Mesenchymal stem cell (in vitro differentiated cells and primary cell): Measurements from ENCODE around the gene COPE.
A peak's percentile ranks its signal among the peaks of the same experiment; 100 is the strongest.

Experiments used
- DNase-seq: peaks from one replicate; pipeline ENCODE4 v3.0.0-alpha.2; 2013
- H2AFZ ChIP-seq: one replicate; pipeline ENCODE4 v1.6.1; 2013; ENCODE audit warnings: low read depth, mild to moderate bottlenecking, control low read depth, inconsistent platforms, low read length, moderate library complexity
- H2AK5ac ChIP-seq: 2 replicates; pipeline ENCODE4 v1.6.1; 2013; ENCODE audit warnings: low read length, moderate library complexity, mild to moderate bottlenecking, inconsistent platforms; ENCODE audit not compliant: severe bottlenecking
- H2BK120ac ChIP-seq: one replicate; pipeline ENCODE4 v1.6.1; 2013; ENCODE audit warnings: low read depth, mild to moderate bottlenecking, inconsistent platforms, low read length, moderate library complexity
- H2BK12ac ChIP-seq, 2 experiments: one replicate each; pipeline ENCODE4 v1.6.1; 2013; ENCODE audit warnings: inconsistent platforms in 2 of 2, low read length in 2 of 2, mild to moderate bottlenecking in 2 of 2, moderate library complexity in 2 of 2, control low read depth in 1 of 2
- H2BK15ac ChIP-seq: one replicate; pipeline ENCODE4 v1.6.1; 2013; ENCODE audit warnings: mild to moderate bottlenecking, low read depth, inconsistent platforms; ENCODE audit not compliant: poor library complexity, severe bottlenecking
- H2BK5ac ChIP-seq: 2 replicates; pipeline ENCODE4 v1.6.1; 2013; ENCODE audit warnings: low read depth, mild to moderate bottlenecking, low read length, control low read depth, inconsistent platforms; ENCODE audit not compliant: poor library complexity, severe bottlenecking
- H3K14ac ChIP-seq, 2 experiments: one replicate each; pipeline ENCODE4 v1.6.1; 2013; ENCODE audit warnings: inconsistent platforms in 2 of 2, low read length in 2 of 2, control low read depth in 1 of 2, mild to moderate bottlenecking in 1 of 2, moderate library complexity in 1 of 2
- H3K18ac ChIP-seq, 2 experiments: one replicate each; pipeline ENCODE4 v1.6.1; 2013; ENCODE audit warnings: inconsistent platforms in 2 of 2, low read length in 2 of 2, control low read depth in 1 of 2, low read depth in 1 of 2, mild to moderate bottlenecking in 1 of 2
- H3K23ac ChIP-seq, 2 experiments: one replicate each; pipeline ENCODE4 v1.6.1; 2013; ENCODE audit warnings: inconsistent platforms in 2 of 2, low read length in 2 of 2, mild to moderate bottlenecking in 2 of 2, moderate library complexity in 2 of 2, control low read depth in 1 of 2
- H3K27ac ChIP-seq: 2 replicates; pipeline ENCODE4 v1.5.1; 2013; ENCODE audit warnings: mild to moderate bottlenecking, moderate library complexity, low read length, control low read depth, inconsistent platforms; ENCODE audit not compliant: poor library complexity, severe bottlenecking
- H3K27me3 ChIP-seq, 2 experiments: 2 replicates each; pipeline versions ENCODE4 v1.6.1 to v1.7.0; 2013; ENCODE audit warnings: low read length in 2 of 2, mild to moderate bottlenecking in 2 of 2, moderate library complexity in 2 of 2, control low read depth in 1 of 2, inconsistent platforms in 1 of 2; ENCODE audit not compliant: control insufficient read depth in 1 of 2, insufficient read depth in 1 of 2
- H3K36me3 ChIP-seq, 2 experiments: 2 replicates each; pipeline versions ENCODE4 v1.6.1 to v1.7.0; 2013; ENCODE audit warnings: low read length in 2 of 2, control low read depth in 1 of 2, inconsistent platforms in 1 of 2, low read depth in 1 of 2, mild to moderate bottlenecking in 1 of 2; ENCODE audit not compliant: insufficient read depth in 2 of 2, control insufficient read depth in 1 of 2
- H3K4ac ChIP-seq, 2 experiments: one replicate each; pipeline ENCODE4 v1.6.1; 2013; ENCODE audit warnings: inconsistent platforms in 2 of 2, low read length in 2 of 2, mild to moderate bottlenecking in 2 of 2, moderate library complexity in 2 of 2, control low read depth in 1 of 2, low read depth in 1 of 2
- H3K4me1 ChIP-seq: 2 replicates; pipeline ENCODE4 v1.6.1; 2013; ENCODE audit warnings: low read depth, low read length, control low read depth; ENCODE audit not compliant: control insufficient read depth, insufficient read depth
- H3K4me2 ChIP-seq: 2 replicates; pipeline ENCODE4 v1.6.1; 2013; ENCODE audit warnings: low read length, mild to moderate bottlenecking, inconsistent platforms; ENCODE audit not compliant: poor library complexity, severe bottlenecking
- H3K4me3 ChIP-seq, 2 experiments: 2 replicates each; pipeline versions ENCODE4 v1.5.1 to v1.7.0; 2013; ENCODE audit warnings: low read length in 2 of 2, mild to moderate bottlenecking in 2 of 2, control low read depth in 1 of 2, low read depth in 1 of 2; ENCODE audit not compliant: insufficient read depth in 1 of 2
- H3K79me1 ChIP-seq: replicated peaks from 2 replicates; pipeline ENCODE4 v1.6.1; 2013; ENCODE audit warnings: mild to moderate bottlenecking, control low read depth, low read length, inconsistent platforms; ENCODE audit not compliant: poor library complexity, severe bottlenecking
- H3K9ac ChIP-seq: 2 replicates; pipeline ENCODE4 v1.7.0; 2013; ENCODE audit warnings: mild to moderate bottlenecking, low read length, moderate library complexity
- H3K9me3 ChIP-seq: 2 replicates; pipeline ENCODE4 v1.7.0; 2013; ENCODE audit warnings: mild to moderate bottlenecking, low read length; ENCODE audit not compliant: control insufficient read depth
- H4K8ac ChIP-seq: one replicate; pipeline ENCODE4 v1.6.1; 2013; ENCODE audit warnings: inconsistent platforms, mild to moderate bottlenecking, low read length, moderate library complexity
- H4K91ac ChIP-seq: one replicate; pipeline ENCODE4 v1.6.1; 2013; ENCODE audit warnings: mild to moderate bottlenecking, low read length, inconsistent platforms
- WGBS: methylation state at CpG from one replicate; pipeline ENCODE4 v1.1.7; 2013; ENCODE audit warnings: mixed read lengths; 5-methylcytosine and 5-hydroxymethylcytosine counted together

The COPE gene

DNA sequence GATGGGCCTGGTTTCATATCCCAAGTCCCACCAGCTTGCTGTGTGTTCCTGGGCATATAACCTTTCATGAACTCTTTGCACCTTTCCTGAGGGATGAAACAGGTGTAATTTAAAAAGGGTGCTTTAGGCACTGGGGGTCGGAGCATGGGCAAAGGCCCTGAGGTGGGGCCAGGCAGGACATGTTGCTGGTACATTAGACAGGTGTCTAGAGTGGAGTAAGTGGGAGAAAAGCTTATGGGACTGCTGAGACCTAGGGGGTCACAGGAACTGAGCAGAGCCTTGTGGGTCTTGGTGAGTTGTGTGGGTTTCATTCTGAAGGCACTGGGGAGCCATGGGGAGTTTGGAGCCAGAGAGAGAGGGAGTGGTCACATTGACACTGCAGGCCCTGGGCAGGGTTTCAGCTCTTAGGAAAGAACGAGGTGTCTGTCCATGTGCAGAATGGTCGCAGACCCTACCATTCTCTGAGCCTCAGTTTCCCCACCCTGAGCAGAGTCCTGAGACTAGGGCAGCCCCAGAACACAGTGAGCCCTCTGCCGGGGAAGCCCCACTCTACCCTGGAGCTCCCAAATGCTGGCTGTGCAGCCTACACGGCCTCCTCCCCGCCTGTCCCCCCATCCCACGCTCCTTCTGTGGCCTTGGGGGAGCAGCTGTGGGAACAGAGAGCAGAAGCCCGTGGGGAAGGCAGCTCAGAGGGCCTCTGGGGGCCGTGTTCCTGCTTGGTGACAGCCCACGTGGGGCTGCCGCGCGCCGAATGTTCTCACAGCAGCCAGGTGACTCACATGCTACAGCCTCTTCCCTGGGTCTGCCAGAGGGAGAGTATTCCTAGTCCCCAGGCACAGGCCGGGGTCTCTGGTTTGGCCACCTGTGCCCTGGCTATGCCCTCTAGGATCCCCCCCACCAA is 29.1 kb upstream of the COPE start:
- no peak overlapping the region for H4K8ac ChIP-seq
- peak overlapping the region; percentile 10 for H4K91ac ChIP-seq
- no peak overlapping the region for H2BK5ac ChIP-seq
- WGBS: 82% methylated on average over 15 of the region's 15 CpGs
- H3K36me3 ChIP-seq: peaks cover 10 to 24% of the 10 kb centered on the region in 2 experiments
- no peak overlapping the region for H3K9ac ChIP-seq
- no peak overlapping the region for H3K14ac ChIP-seq
- no peak overlapping the region for H3K27ac ChIP-seq
- H3K4me1 ChIP-seq: no peaks in the 10 kb centered on the region
- no peak overlapping the region for H3K4me2 ChIP-seq
- H2AFZ ChIP-seq: no peak overlapping the region
- H2BK12ac ChIP-seq: no peak overlapping the region
- H3K9me3 ChIP-seq: no peaks in the 10 kb centered on the region
- H2BK15ac ChIP-seq: no peak overlapping the region
- no peak for DNase-seq
- no peak overlapping the region for H3K4me3 ChIP-seq
- H3K23ac ChIP-seq: no peak overlapping the region
- H2BK120ac ChIP-seq: no peak overlapping the region
- H3K18ac ChIP-seq: no peak overlapping the region
- no peaks in the 10 kb centered on the region for H3K27me3 ChIP-seq
- H3K4ac ChIP-seq: no peak overlapping the region
- no peaks in the 10 kb centered on the region for H3K79me1 ChIP-seq
- no peak overlapping the region for H2AK5ac ChIP-seq

DNA sequence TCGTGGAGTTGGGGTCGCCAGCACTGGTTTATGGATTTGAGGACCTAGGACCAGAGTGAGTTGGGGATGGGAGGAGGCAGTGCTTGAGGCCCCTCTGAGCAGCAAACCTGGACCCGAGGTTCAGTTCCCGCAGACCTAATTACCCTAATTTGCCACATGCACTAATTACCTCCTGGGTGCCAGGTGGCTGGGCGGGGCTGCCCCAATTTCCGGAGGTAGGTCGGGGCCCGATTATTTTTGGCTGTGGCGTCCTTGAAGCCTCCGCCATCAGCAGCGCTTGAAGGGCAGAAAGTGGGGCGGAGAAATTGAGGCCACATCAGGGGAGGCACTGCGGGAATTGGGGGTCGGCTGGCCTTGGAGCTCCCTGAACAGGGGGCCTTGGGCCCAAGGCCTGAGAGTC is 27.7 kb upstream of the COPE start:
- Histone ChIP-seq H3K4ac (no peak overlapping the region), H3K9me3 (no peaks in the 10 kb centered on the region), H3K36me3 (peaks cover 10 to 24% of the 10 kb centered on the region in 2 experiments), H3K4me1 (peaks cover under 1% of the 10 kb centered on the region), H3K4me2 (no peak overlapping the region), H3K9ac (no peak overlapping the region), H2AK5ac (no peak overlapping the region), H2BK12ac (no peak overlapping the region), H4K8ac (no peak overlapping the region), H2AFZ (no peak overlapping the region), H2BK15ac (no peak overlapping the region), H4K91ac (no peak overlapping the region), H3K27ac (no peak overlapping the region), H3K23ac (no peak overlapping the region), H3K14ac (no peak overlapping the region), H2BK5ac (no peak overlapping the region), H2BK120ac (no peak overlapping the region), H3K27me3 (no peaks in the 10 kb centered on the region), H3K4me3 (no peak overlapping the region), H3K18ac (no peak overlapping the region), H3K79me1 (no peaks in the 10 kb centered on the region)
- DNase-seq: no peak
- 93% methylated on average over 14 of the region's 14 CpGs for WGBS

DNA sequence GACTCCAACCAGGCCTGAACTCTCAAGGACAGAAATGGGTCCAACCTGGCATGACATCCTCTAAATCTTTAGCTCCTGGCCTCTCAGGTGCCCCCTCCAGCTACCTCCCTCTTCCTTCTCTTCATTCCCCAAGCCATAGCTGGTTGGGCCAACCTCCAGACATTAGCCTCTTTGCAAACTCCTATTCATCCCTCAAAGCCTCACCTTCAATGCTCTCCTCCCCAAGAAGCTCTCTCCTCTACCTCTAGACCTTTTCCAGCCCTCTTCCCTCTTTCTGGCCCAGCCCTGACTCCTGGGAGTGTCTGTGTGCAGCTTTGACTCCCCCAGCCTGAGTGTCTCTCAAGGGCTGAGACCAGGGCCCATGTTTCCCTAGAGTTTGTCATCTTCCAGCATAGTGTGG is 27.1 kb upstream of the COPE start:
- no peak overlapping the region for H3K27ac ChIP-seq
- no peak overlapping the region for H3K4me2 ChIP-seq
- H4K8ac ChIP-seq: no peak overlapping the region
- no peak overlapping the region for H3K23ac ChIP-seq
- H3K14ac ChIP-seq: no peak overlapping the region
- no peak overlapping the region for H4K91ac ChIP-seq
- H2AFZ ChIP-seq: no peak overlapping the region
- no peak overlapping the region for H3K4ac ChIP-seq
- no peak for DNase-seq
- no peak overlapping the region for H2BK120ac ChIP-seq
- H2AK5ac ChIP-seq: no peak overlapping the region
- no peak overlapping the region for H3K4me3 ChIP-seq
- peaks cover 5% of the 10 kb centered on the region for H3K4me1 ChIP-seq
- no peaks in the 10 kb centered on the region for H3K9me3 ChIP-seq
- no peak overlapping the region for H2BK5ac ChIP-seq
- H3K79me1 ChIP-seq: no peaks in the 10 kb centered on the region
- H2BK15ac ChIP-seq: no peak overlapping the region
- H3K9ac ChIP-seq: no peak overlapping the region
- no peak overlapping the region for H3K18ac ChIP-seq
- H2BK12ac ChIP-seq: no peak overlapping the region
- H3K27me3 ChIP-seq: no peaks in the 10 kb centered on the region
- peaks cover 10 to 24% of the 10 kb centered on the region in 2 experiments for H3K36me3 ChIP-seq

DNA sequence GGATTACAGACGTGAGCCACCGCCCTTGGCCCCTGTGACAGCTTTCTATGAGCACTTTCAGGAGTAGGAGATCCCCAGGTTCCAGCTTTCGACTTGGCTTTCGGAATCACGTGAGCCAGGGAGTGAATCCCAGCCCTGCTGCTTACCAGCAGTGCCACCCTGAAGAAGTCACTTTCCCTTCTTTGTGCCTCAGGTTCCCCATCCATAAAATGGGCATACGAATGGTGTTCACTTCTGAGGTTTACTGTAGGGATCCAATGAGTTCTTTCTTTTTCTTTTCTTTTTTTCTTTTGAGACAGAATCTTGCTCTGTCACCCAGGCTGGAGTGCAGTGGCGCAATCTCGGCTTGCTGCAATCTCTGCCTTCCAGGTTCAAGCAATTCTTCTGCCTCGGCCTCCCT is 26.1 kb upstream of the COPE start:
- Histone ChIP-seq H2BK5ac (no peak overlapping the region), H2AFZ (no peak overlapping the region), H3K27me3 (no peaks in the 10 kb centered on the region), H3K23ac (no peak overlapping the region), H3K9ac (no peak overlapping the region), H3K79me1 (peaks cover 5% of the 10 kb centered on the region), H3K18ac (no peak overlapping the region), H3K9me3 (no peaks in the 10 kb centered on the region), H3K4me2 (no peak overlapping the region), H3K4ac (no peak overlapping the region), H3K27ac (no peak overlapping the region), H2BK12ac (no peak overlapping the region), H3K14ac (no peak overlapping the region), H3K4me3 (no peak overlapping the region), H4K8ac (no peak overlapping the region), H2BK15ac (no peak overlapping the region), H4K91ac (no peak overlapping the region), H3K36me3 (peaks cover 10 to 24% of the 10 kb centered on the region in 2 experiments), H2AK5ac (no peak overlapping the region), H2BK120ac (no peak overlapping the region), H3K4me1 (peaks cover 5% of the 10 kb centered on the region)
- WGBS: 91% methylated on average over 9 of the region's 9 CpGs
- no peak for DNase-seq
